ENCODE data around the gene EPHA8. TPM values are rescaled to one million over a fixed set of nuclear protein-coding genes. Genes with fewer than 3 reads are reported as not detected.

The EPHA8 gene
- total RNA-seq, 1 donor from 2014 or later: 0.69 TPM

GRCh38 chr1:22582661-22583635 is 19.7 kb downstream of the EPHA8 start:
- Mint-ChIP-seq H3K4me3 (ENCODE audit: unreplicated experiment) (no peak overlapping the region), H3K4me1 (ENCODE audit: low read depth, unreplicated experiment) (peaks cover 2% of the 10 kb centered on the region), H3K9me3 (ENCODE audit: unreplicated experiment) (peaks cover 10% of the 10 kb centered on the region), H3K27ac (ENCODE audit: unreplicated experiment) (no peak overlapping the region), H3K27me3 (ENCODE audit: unreplicated experiment) (peaks cover 14% of the 10 kb centered on the region), H3K36me3 (ENCODE audit: unreplicated experiment) (no peaks in the 10 kb centered on the region)
- no peak for TF ChIP-seq CTCF (IDR thresholded peaks at IDR 0.05; ENCODE audit: partially characterized antibody, unreplicated experiment)
- DNase-seq: no peak

- H3K27ac Mint-ChIP-seq (ENCODE audit: unreplicated experiment): no peak overlapping the region
- no peak for TF ChIP-seq CTCF (IDR thresholded peaks at IDR 0.05; ENCODE audit: partially characterized antibody, unreplicated experiment)
- peaks cover 2% of the 10 kb centered on the region for H3K4me1 Mint-ChIP-seq (ENCODE audit: low read depth, unreplicated experiment)
- H3K9me3 Mint-ChIP-seq (ENCODE audit: unreplicated experiment): peaks cover 4% of the 10 kb centered on the region
- no peak overlapping the region for H3K4me3 Mint-ChIP-seq (ENCODE audit: unreplicated experiment)
- H3K27me3 Mint-ChIP-seq (ENCODE audit: unreplicated experiment): peaks cover 8% of the 10 kb centered on the region
- no peak for DNase-seq
- no peaks in the 10 kb centered on the region for H3K36me3 Mint-ChIP-seq (ENCODE audit: unreplicated experiment)
Observed at GRCh38 chr1:22584001-22584562, 20.8 kb downstream of the EPHA8 start.

- DNase-seq: no peak
- H3K27me3 Mint-ChIP-seq (ENCODE audit: unreplicated experiment): peaks cover 3% of the 10 kb centered on the region
- TF ChIP-seq CTCF (IDR thresholded peaks at IDR 0.05; ENCODE audit: partially characterized antibody, unreplicated experiment): no peak
- peaks cover 2% of the 10 kb centered on the region for H3K4me1 Mint-ChIP-seq (ENCODE audit: low read depth, unreplicated experiment)
- H3K27ac Mint-ChIP-seq (ENCODE audit: unreplicated experiment): no peak overlapping the region
- H3K36me3 Mint-ChIP-seq (ENCODE audit: unreplicated experiment): no peaks in the 10 kb centered on the region
- H3K9me3 Mint-ChIP-seq (ENCODE audit: unreplicated experiment): peaks cover 3% of the 10 kb centered on the region
- H3K4me3 Mint-ChIP-seq (ENCODE audit: unreplicated experiment): no peak overlapping the region
Observed at GRCh38 chr1:22584970-22585369, 21.7 kb downstream of the EPHA8 start.

GRCh38 chr1:22585471-22585870 is 22.2 kb downstream of the EPHA8 start:
- H3K27me3 Mint-ChIP-seq (ENCODE audit: unreplicated experiment): peaks cover 3% of the 10 kb centered on the region
- peaks cover 5% of the 10 kb centered on the region for H3K9me3 Mint-ChIP-seq (ENCODE audit: unreplicated experiment)
- H3K36me3 Mint-ChIP-seq (ENCODE audit: unreplicated experiment): no peaks in the 10 kb centered on the region
- peaks cover 2% of the 10 kb centered on the region for H3K4me1 Mint-ChIP-seq (ENCODE audit: low read depth, unreplicated experiment)
- DNase-seq: no peak
- no peak for TF ChIP-seq CTCF (IDR thresholded peaks at IDR 0.05; ENCODE audit: partially characterized antibody, unreplicated experiment)
- H3K4me3 Mint-ChIP-seq (ENCODE audit: unreplicated experiment): no peak overlapping the region
- no peak overlapping the region for H3K27ac Mint-ChIP-seq (ENCODE audit: unreplicated experiment)
